Activated T-cell treated with anti-CD3 and anti-CD28 coated beads, Interleukin-2, amount 50 U/mL, for 4 hours (primary cell): ENCODE measurements around the gene CNN3. TPM values are rescaled to one million over a fixed set of nuclear protein-coding genes. Genes with fewer than 3 reads are reported as not detected.

Source experiments
- ATAC-seq, 2 donors: fragments of 200-7000 bp; cut with Tn5 transposase; one replicate each; pipeline ENCODE4 v1.10.0; 2021
- DNase-seq: peaks from one replicate; pipeline ENCODE4 v3.0.0-alpha.2; 2020
- H3K27me3 Mint-ChIP-seq: one replicate; pipeline ENCODE4 v1.8.0; 2021; ENCODE audit warnings: low read depth, mixed read lengths
- H3K36me3 Mint-ChIP-seq: one replicate; pipeline ENCODE4 v1.8.0; 2022; ENCODE audit warnings: mixed read lengths; ENCODE audit not compliant: insufficient read depth
- H3K4me1 Mint-ChIP-seq: one replicate; pipeline ENCODE4 v1.8.0; 2021; ENCODE audit warnings: low read depth, mixed read lengths
- H3K4me3 Mint-ChIP-seq: one replicate; pipeline ENCODE4 v1.8.0; 2021; ENCODE audit warnings: mild to moderate bottlenecking, moderate library complexity, mixed read lengths
- H3K9me3 Mint-ChIP-seq: one replicate; pipeline ENCODE4 v1.8.0; 2021; ENCODE audit warnings: mixed read lengths
- total RNA-seq, 3 donors: library from RNA; stranded (reverse); gene quantifications; one replicate each; pipeline ENCODE4 v1.2.1, GENCODE V29; 2021

Gene CNN3
- total RNA-seq, 3 donors from 2014 or later = 1.2 to 3.1 (median 1.9) TPM

GRCh38 chr1:94873520-94874351 is 53.2 kb downstream of the CNN3 start:
- ATAC-seq = no peak
- Mint-ChIP-seq H3K4me3 (no peak overlapping the region), H3K36me3 (no peaks in the 10 kb centered on the region), H3K4me1 (peaks cover 2% of the 10 kb centered on the region), H3K9me3 (no peaks in the 10 kb centered on the region), H3K27me3 (peaks cover 6% of the 10 kb centered on the region)
- DNase-seq = no peak

GRCh38 chr1:94872771-94873495 is 54.0 kb downstream of the CNN3 start:
- DNase-seq (no peak), ATAC-seq (no peak)
- peaks cover 6% of the 10 kb centered on the region for H3K27me3 Mint-ChIP-seq
- H3K9me3 Mint-ChIP-seq = no peaks in the 10 kb centered on the region
- peaks cover 2% of the 10 kb centered on the region for H3K4me1 Mint-ChIP-seq
- H3K4me3 Mint-ChIP-seq = no peak overlapping the region
- no peaks in the 10 kb centered on the region for H3K36me3 Mint-ChIP-seq

DNA sequence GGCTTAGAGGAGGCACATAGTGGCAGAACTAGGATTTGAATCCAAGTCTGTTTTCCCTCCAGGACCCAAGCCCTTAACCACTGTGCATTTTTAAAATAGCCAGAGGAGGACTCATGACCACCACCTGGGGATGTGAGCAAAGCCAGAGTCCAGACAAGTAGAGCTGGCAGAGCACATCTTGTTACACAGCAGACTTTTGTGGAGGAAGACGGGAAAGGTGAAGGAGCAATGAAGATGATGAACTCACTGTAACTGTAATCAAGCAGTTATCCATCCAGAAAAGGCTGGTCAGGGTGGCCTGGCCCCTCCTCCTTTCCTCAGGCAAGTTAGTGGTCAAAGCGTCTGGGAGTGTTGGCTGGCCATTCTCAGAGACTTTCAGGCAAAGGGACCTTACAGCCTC is 55.9 kb downstream of the CNN3 start:
- ATAC-seq (no peak), DNase-seq (no peak)
- H3K4me3 Mint-ChIP-seq = no peak overlapping the region
- no peaks in the 10 kb centered on the region for H3K36me3 Mint-ChIP-seq
- no peaks in the 10 kb centered on the region for H3K9me3 Mint-ChIP-seq
- H3K27me3 Mint-ChIP-seq = no peaks in the 10 kb centered on the region
- peaks cover 2% of the 10 kb centered on the region for H3K4me1 Mint-ChIP-seq

- no peak for DNase-seq
- Mint-ChIP-seq H3K27me3 (no peaks in the 10 kb centered on the region), H3K36me3 (no peaks in the 10 kb centered on the region), H3K4me1 (no peaks in the 10 kb centered on the region), H3K9me3 (no peaks in the 10 kb centered on the region), H3K4me3 (no peak overlapping the region)
- ATAC-seq = no peak
Observed at GRCh38 chr1:94866164-94866807, 60.6 kb downstream of the CNN3 start.

GRCh38 chr1:94865360-94865759 is 61.5 kb downstream of the CNN3 start:
- Mint-ChIP-seq H3K27me3 (no peaks in the 10 kb centered on the region), H3K4me3 (no peak overlapping the region), H3K36me3 (no peaks in the 10 kb centered on the region), H3K9me3 (no peaks in the 10 kb centered on the region), H3K4me1 (no peaks in the 10 kb centered on the region)
- ATAC-seq (no peak), DNase-seq (no peak)

- Mint-ChIP-seq H3K9me3 (no peaks in the 10 kb centered on the region), H3K4me1 (no peaks in the 10 kb centered on the region), H3K4me3 (no peak overlapping the region), H3K36me3 (no peaks in the 10 kb centered on the region), H3K27me3 (no peaks in the 10 kb centered on the region)
- no peak for DNase-seq
- ATAC-seq = no peak
Observed at GRCh38 chr1:94864821-94865220, 62.1 kb downstream of the CNN3 start.

- DNase-seq = no peak
- Mint-ChIP-seq H3K4me3 (no peak overlapping the region), H3K4me1 (no peaks in the 10 kb centered on the region), H3K36me3 (no peaks in the 10 kb centered on the region), H3K27me3 (peaks cover 4% of the 10 kb centered on the region), H3K9me3 (no peaks in the 10 kb centered on the region)
- no peak for ATAC-seq
Observed at GRCh38 chr1:94863919-94864318, 63.0 kb downstream of the CNN3 start.

- ATAC-seq = no peak
- H3K4me1 Mint-ChIP-seq = no peaks in the 10 kb centered on the region
- no peak for DNase-seq
- no peak overlapping the region for H3K4me3 Mint-ChIP-seq
- H3K27me3 Mint-ChIP-seq = peaks cover 4% of the 10 kb centered on the region
- H3K36me3 Mint-ChIP-seq = no peaks in the 10 kb centered on the region
- no peaks in the 10 kb centered on the region for H3K9me3 Mint-ChIP-seq
Observed at GRCh38 chr1:94863297-94863911, 63.5 kb downstream of the CNN3 start.

DNA sequence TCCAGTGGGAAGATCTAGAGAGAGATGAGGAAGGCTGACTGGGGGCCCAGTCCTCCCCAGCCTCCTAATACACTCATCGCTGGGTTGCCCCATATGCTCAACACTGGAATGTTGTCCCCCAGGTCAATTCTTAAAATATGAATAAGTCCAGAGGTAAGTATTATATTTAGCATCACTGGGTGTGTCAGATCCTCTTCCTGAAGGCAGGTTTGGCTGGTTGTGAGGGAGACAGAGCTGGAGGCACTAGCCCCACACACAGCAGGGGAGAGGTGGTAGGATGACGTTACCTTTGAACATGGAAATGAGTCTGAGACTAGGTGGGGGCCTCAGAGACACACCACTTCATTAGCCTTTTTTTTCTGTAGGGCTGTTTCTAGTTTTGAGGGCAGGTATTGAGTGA is 64.2 kb downstream of the CNN3 start:
- Mint-ChIP-seq H3K9me3 (no peaks in the 10 kb centered on the region), H3K4me1 (no peaks in the 10 kb centered on the region), H3K36me3 (no peaks in the 10 kb centered on the region), H3K4me3 (no peak overlapping the region), H3K27me3 (peaks cover 4% of the 10 kb centered on the region)
- ATAC-seq = no peak
- DNase-seq = no peak

GRCh38 chr1:94859174-94859573 is 67.7 kb downstream of the CNN3 start:
- H3K4me1 Mint-ChIP-seq = no peaks in the 10 kb centered on the region
- no peaks in the 10 kb centered on the region for H3K9me3 Mint-ChIP-seq
- DNase-seq (no peak), ATAC-seq (no peak)
- H3K27me3 Mint-ChIP-seq = peaks cover 4% of the 10 kb centered on the region
- H3K4me3 Mint-ChIP-seq = no peak overlapping the region
- no peaks in the 10 kb centered on the region for H3K36me3 Mint-ChIP-seq

GRCh38 chr1:94858276-94858675 is 68.6 kb downstream of the CNN3 start:
- Mint-ChIP-seq H3K9me3 (no peaks in the 10 kb centered on the region), H3K36me3 (no peaks in the 10 kb centered on the region), H3K4me3 (no peak overlapping the region), H3K27me3 (peaks cover 4% of the 10 kb centered on the region), H3K4me1 (no peaks in the 10 kb centered on the region)
- ATAC-seq (no peak), DNase-seq (no peak)

- Mint-ChIP-seq H3K27me3 (peaks cover 4% of the 10 kb centered on the region), H3K4me1 (no peaks in the 10 kb centered on the region), H3K4me3 (no peak overlapping the region), H3K9me3 (no peaks in the 10 kb centered on the region), H3K36me3 (no peaks in the 10 kb centered on the region)
- DNase-seq = no peak
- ATAC-seq = no peak
Observed at GRCh38 chr1:94856868-94857267, 70.0 kb downstream of the CNN3 start.

- H3K4me3 Mint-ChIP-seq = no peak overlapping the region
- H3K9me3 Mint-ChIP-seq = no peaks in the 10 kb centered on the region
- ATAC-seq (no peak), DNase-seq (no peak)
- no peaks in the 10 kb centered on the region for H3K36me3 Mint-ChIP-seq
- H3K27me3 Mint-ChIP-seq = peaks cover 4% of the 10 kb centered on the region
- no peaks in the 10 kb centered on the region for H3K4me1 Mint-ChIP-seq
Observed at GRCh38 chr1:94856004-94856403, 70.9 kb downstream of the CNN3 start.

GRCh38 chr1:94855307-94855700 is 71.6 kb downstream of the CNN3 start:
- Mint-ChIP-seq H3K9me3 (no peaks in the 10 kb centered on the region), H3K27me3 (peaks cover 4% of the 10 kb centered on the region), H3K36me3 (no peaks in the 10 kb centered on the region), H3K4me1 (no peaks in the 10 kb centered on the region), H3K4me3 (no peak overlapping the region)
- DNase-seq (no peak), ATAC-seq (no peak)
